ENCODE measurements around the gene ZDHHC21. TPM values are rescaled to one million over a fixed set of nuclear protein-coding genes. Genes with fewer than 3 reads are reported as not detected.

The ZDHHC21 gene
- polyA plus RNA-seq (2013, experiment 1 of 4): 10.3 TPM
- 11.7 TPM for polyA plus RNA-seq (2013, experiment 2 of 4)
- polyA plus RNA-seq (2013, experiment 3 of 4): 8.4 TPM
- polyA plus RNA-seq (2013, experiment 4 of 4): 9.3 TPM

DNA sequence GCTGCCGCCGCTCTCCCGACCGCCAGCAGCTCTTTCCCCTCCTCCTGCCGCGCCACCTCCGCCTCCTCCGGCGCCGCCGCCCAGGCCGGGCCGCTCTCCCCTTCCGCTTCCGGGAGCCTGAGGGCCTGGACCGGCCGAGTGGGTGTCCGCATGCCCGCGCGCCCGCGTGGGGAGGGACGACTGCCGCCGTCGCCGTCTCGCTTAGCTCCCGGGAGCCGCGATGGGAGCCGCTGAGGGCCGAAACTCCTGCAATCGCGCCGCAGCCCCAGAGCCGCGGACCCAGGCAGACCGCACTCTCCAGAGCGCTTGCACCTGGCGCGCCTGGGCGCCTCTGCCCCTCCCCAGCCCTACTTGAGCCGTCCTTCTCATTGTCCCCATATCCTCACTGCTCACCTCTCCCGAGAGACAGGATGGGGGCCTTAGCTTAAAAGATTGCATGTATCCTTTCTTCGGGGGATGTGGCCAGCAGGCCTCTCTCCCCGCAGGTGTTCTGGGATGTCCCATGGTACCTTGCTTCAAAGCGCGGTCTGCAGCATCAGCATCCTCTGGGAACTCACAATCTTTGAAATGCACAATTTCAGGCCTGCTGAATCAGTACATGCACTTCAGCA is at the start of gene ZDHHC21:
Gene ZDHHC21 (minus strand): TSS at position 182 of the 611 bp plus-strand sequence. CDS start 19,092 bp downstream, outside the sequence.
- 1% methylated on average over 50 of the region's 50 CpGs for WGBS, 2 experiments
- Histone ChIP-seq H3K27ac (ENCODE audit: insufficient read depth, low read depth, low read length, poor library complexity, severe bottlenecking) (no peak within 1 kb of the TSS), H3K4me3 (ENCODE audit: insufficient read depth, low read depth, low read length) (peak within 1 kb of the TSS; percentile 43), H3K9me3 (ENCODE audit: control insufficient read depth, low read length) (no peaks in the 10 kb centered on the region), H3K36me3 (ENCODE audit: control insufficient read depth, insufficient read depth, low read length) (no peaks in the 10 kb centered on the region), H3K27me3 (ENCODE audit: control insufficient read depth, insufficient read depth, low read length, poor library complexity, severe bottlenecking) (peaks cover 13% of the 10 kb centered on the region), H3K4me1 (ENCODE audit: control insufficient read depth, insufficient read depth, low read length) (no peaks in the 10 kb centered on the region)

DNA sequence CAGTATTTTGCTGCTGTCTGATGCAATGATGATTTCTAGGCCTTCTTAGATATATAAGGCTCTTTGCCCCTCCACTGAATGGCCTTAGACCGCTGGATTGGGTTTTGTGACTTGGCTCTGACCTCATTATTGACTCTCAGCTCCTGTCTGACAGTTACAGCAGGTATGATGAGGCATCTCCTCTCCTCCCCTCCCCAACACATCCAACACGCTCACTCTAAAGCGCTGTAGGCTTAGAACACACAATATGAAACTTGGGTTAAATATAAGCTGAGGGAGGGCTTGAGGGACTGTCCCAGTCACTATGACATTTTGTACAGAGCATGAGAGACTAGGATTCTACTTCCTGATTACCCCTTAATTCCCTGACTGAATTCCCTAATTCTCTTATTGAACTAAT is 48.1 kb upstream of the ZDHHC21 start:
- no peaks in the 10 kb centered on the region for H3K27me3 ChIP-seq (ENCODE audit: control insufficient read depth, insufficient read depth, low read length, poor library complexity, severe bottlenecking)
- H3K36me3 ChIP-seq (ENCODE audit: control insufficient read depth, insufficient read depth, low read length): no peaks in the 10 kb centered on the region
- no peaks in the 10 kb centered on the region for H3K4me1 ChIP-seq (ENCODE audit: control insufficient read depth, insufficient read depth, low read length)
- no peaks in the 10 kb centered on the region for H3K9me3 ChIP-seq (ENCODE audit: control insufficient read depth, low read length)
- H3K4me3 ChIP-seq (ENCODE audit: insufficient read depth, low read depth, low read length): no peak overlapping the region
- WGBS, 2 experiments: 88 to 95% methylated on average over 1 to 3 of the region's 3 CpGs
- no peak overlapping the region for H3K27ac ChIP-seq (ENCODE audit: insufficient read depth, low read depth, low read length, poor library complexity, severe bottlenecking)

- Histone ChIP-seq H3K4me3 (ENCODE audit: insufficient read depth, low read depth, low read length) (no peak overlapping the region), H3K27ac (ENCODE audit: insufficient read depth, low read depth, low read length, poor library complexity, severe bottlenecking) (no peak overlapping the region), H3K9me3 (ENCODE audit: control insufficient read depth, low read length) (no peaks in the 10 kb centered on the region), H3K4me1 (ENCODE audit: control insufficient read depth, insufficient read depth, low read length) (no peaks in the 10 kb centered on the region), H3K27me3 (ENCODE audit: control insufficient read depth, insufficient read depth, low read length, poor library complexity, severe bottlenecking) (no peaks in the 10 kb centered on the region), H3K36me3 (ENCODE audit: control insufficient read depth, insufficient read depth, low read length) (no peaks in the 10 kb centered on the region)
- 95 to 100% methylated on average over 2 to 4 of the region's 5 CpGs for WGBS, 2 experiments
Measured at GRCh38 chr9:14733133-14733532, 39.9 kb upstream of the ZDHHC21 start.

- H3K36me3 ChIP-seq (ENCODE audit: control insufficient read depth, insufficient read depth, low read length): no peaks in the 10 kb centered on the region
- no peaks in the 10 kb centered on the region for H3K9me3 ChIP-seq (ENCODE audit: control insufficient read depth, low read length)
- H3K27ac ChIP-seq (ENCODE audit: insufficient read depth, low read depth, low read length, poor library complexity, severe bottlenecking): no peak overlapping the region
- H3K4me1 ChIP-seq (ENCODE audit: control insufficient read depth, insufficient read depth, low read length): no peaks in the 10 kb centered on the region
- 90 to 100% methylated on average over 1 of the region's 1 CpG for WGBS, 2 experiments
- H3K27me3 ChIP-seq (ENCODE audit: control insufficient read depth, insufficient read depth, low read length, poor library complexity, severe bottlenecking): no peaks in the 10 kb centered on the region
- no peak overlapping the region for H3K4me3 ChIP-seq (ENCODE audit: insufficient read depth, low read depth, low read length)
Measured at GRCh38 chr9:14731294-14731981, 38.2 kb upstream of the ZDHHC21 start.

DNA sequence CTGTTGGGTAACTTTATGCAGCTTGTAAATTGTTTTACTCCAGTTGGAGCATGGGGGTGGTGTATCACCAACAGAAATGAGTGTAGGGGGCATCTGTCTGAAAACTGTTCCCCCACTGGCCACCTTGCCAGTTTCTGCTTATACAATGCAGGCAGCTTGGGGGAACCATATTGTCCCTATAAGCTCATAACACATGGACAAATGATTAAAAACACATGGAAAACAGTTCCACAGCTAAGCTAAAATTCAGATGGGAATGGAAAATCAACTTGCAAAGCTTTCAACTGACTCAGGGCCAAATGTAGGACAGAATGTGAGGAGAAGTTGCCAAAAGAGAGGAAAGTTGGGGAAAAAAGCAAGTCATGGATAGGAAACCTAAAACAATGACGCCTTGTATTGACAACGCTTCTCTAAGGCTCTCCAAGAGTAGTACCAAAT is 37.2 kb upstream of the ZDHHC21 start:
- WGBS, 2 experiments: 96 to 97% methylated on average over 2 of the region's 2 CpGs
- Histone ChIP-seq H3K27me3 (ENCODE audit: control insufficient read depth, insufficient read depth, low read length, poor library complexity, severe bottlenecking) (peaks cover 5% of the 10 kb centered on the region), H3K4me1 (ENCODE audit: control insufficient read depth, insufficient read depth, low read length) (no peaks in the 10 kb centered on the region), H3K27ac (ENCODE audit: insufficient read depth, low read depth, low read length, poor library complexity, severe bottlenecking) (no peak overlapping the region), H3K4me3 (ENCODE audit: insufficient read depth, low read depth, low read length) (no peak overlapping the region), H3K9me3 (ENCODE audit: control insufficient read depth, low read length) (no peaks in the 10 kb centered on the region), H3K36me3 (ENCODE audit: control insufficient read depth, insufficient read depth, low read length) (no peaks in the 10 kb centered on the region)

DNA sequence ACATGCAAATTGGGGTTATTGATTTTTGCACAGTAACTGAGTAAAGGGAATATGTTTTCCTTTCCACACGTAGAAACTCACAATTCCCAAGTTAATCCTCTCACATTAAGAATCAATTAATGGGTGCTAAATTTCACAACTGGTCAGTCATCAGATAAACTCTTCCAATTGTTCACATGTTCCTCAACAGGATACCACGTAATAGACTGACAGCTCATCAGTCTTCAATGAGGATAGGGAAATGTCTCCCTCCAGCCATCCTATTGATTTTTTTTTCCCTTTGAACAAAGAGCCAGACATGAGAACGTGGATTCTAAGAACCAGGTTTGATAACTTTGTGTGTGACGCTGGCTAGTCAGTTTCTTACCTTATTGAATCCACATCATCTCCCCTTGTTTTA is 30.1 kb upstream of the ZDHHC21 start:
- no peak overlapping the region for H3K27ac ChIP-seq (ENCODE audit: insufficient read depth, low read depth, low read length, poor library complexity, severe bottlenecking)
- no peaks in the 10 kb centered on the region for H3K36me3 ChIP-seq (ENCODE audit: control insufficient read depth, insufficient read depth, low read length)
- no peak overlapping the region for H3K4me3 ChIP-seq (ENCODE audit: insufficient read depth, low read depth, low read length)
- H3K4me1 ChIP-seq (ENCODE audit: control insufficient read depth, insufficient read depth, low read length): peaks cover 18% of the 10 kb centered on the region
- 5 to 6% methylated on average over 3 to 4 of the region's 4 CpGs for WGBS, 2 experiments
- H3K27me3 ChIP-seq (ENCODE audit: control insufficient read depth, insufficient read depth, low read length, poor library complexity, severe bottlenecking): peaks cover 73% of the 10 kb centered on the region
- H3K9me3 ChIP-seq (ENCODE audit: control insufficient read depth, low read length): no peaks in the 10 kb centered on the region

DNA sequence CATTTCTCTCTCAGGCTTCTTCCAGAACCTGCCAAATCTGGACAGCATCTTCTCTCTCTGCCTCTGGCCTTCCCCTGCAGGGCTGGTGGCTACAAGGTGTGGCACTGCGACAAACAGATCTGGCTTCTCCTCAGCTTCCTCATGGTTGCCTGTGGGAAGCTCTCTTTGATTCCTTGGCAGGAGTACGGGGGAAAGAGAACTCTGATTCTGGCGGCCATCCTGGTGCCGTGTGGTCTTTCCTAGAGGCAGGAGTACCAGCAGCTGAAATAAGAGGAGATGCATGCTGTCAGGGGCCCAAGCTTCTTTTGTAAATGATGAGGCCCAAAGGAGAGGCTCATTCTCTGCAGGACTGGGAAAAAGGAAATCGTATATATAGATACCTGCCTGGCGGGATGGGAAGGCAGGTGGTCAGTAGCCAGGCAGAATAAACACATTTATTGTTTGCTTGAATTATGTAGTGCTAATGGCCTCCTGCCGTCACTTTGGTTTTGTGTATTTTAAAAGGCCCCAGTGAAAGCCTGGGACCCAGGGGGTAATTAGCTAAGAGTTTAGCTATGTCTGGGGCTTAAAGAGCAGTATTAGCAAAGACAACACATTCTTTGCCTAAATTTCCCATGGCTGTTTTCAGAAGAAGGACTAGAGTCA is 29.3 kb upstream of the ZDHHC21 start, which contains the start of gene CER1:
Gene CER1 (minus strand): TSS at position 343 of the 645 bp plus-strand sequence. CDS start 61 bp downstream, at position 282.
- no peak within 1 kb of the TSS for H3K27ac ChIP-seq (ENCODE audit: insufficient read depth, low read depth, low read length, poor library complexity, severe bottlenecking)
- WGBS, 2 experiments: 2 to 4% methylated on average over 7 of the region's 7 CpGs
- H3K9me3 ChIP-seq (ENCODE audit: control insufficient read depth, low read length): no peaks in the 10 kb centered on the region
- H3K27me3 ChIP-seq (ENCODE audit: control insufficient read depth, insufficient read depth, low read length, poor library complexity, severe bottlenecking): peaks cover 80% of the 10 kb centered on the region
- peaks cover 18% of the 10 kb centered on the region for H3K4me1 ChIP-seq (ENCODE audit: control insufficient read depth, insufficient read depth, low read length)
- no peaks in the 10 kb centered on the region for H3K36me3 ChIP-seq (ENCODE audit: control insufficient read depth, insufficient read depth, low read length)
- no peak within 1 kb of the TSS for H3K4me3 ChIP-seq (ENCODE audit: insufficient read depth, low read depth, low read length)

GRCh38 chr9:14719231-14719923 is 26.1 kb upstream of the ZDHHC21 start:
- H3K4me1 ChIP-seq (ENCODE audit: control insufficient read depth, insufficient read depth, low read length): peaks cover 18% of the 10 kb centered on the region
- H3K27me3 ChIP-seq (ENCODE audit: control insufficient read depth, insufficient read depth, low read length, poor library complexity, severe bottlenecking): peaks cover 65% of the 10 kb centered on the region
- WGBS, 2 experiments: 88 to 90% methylated on average over 8 of the region's 8 CpGs
- no peak overlapping the region for H3K4me3 ChIP-seq (ENCODE audit: insufficient read depth, low read depth, low read length)
- H3K27ac ChIP-seq (ENCODE audit: insufficient read depth, low read depth, low read length, poor library complexity, severe bottlenecking): no peak overlapping the region
- H3K9me3 ChIP-seq (ENCODE audit: control insufficient read depth, low read length): no peaks in the 10 kb centered on the region
- no peaks in the 10 kb centered on the region for H3K36me3 ChIP-seq (ENCODE audit: control insufficient read depth, insufficient read depth, low read length)

DNA sequence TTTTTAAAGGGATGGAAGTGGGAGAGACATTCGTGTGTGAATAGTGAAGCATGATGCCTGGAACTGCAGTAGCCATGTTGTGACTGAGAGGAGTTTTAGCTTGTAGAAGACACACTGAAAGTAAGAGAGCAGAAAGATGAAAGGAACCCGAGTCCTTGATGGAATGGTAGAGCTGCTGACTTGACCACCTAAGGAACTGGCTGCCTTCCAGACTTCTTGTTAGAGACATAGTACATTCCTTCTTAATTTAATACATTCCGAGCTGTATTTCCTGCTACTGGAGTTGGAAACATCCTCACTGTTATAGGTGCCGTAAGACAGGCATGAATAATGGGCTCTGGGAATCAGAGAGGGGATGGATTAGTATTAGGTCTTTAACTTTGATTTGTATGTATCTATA is 21.9 kb upstream of the ZDHHC21 start:
- H3K27ac ChIP-seq (ENCODE audit: insufficient read depth, low read depth, low read length, poor library complexity, severe bottlenecking): no peak overlapping the region
- WGBS, 2 experiments: 94% methylated on average over 4 of the region's 4 CpGs
- no peak overlapping the region for H3K4me3 ChIP-seq (ENCODE audit: insufficient read depth, low read depth, low read length)
- H3K36me3 ChIP-seq (ENCODE audit: control insufficient read depth, insufficient read depth, low read length): no peaks in the 10 kb centered on the region
- H3K4me1 ChIP-seq (ENCODE audit: control insufficient read depth, insufficient read depth, low read length): no peaks in the 10 kb centered on the region
- no peaks in the 10 kb centered on the region for H3K9me3 ChIP-seq (ENCODE audit: control insufficient read depth, low read length)
- H3K27me3 ChIP-seq (ENCODE audit: control insufficient read depth, insufficient read depth, low read length, poor library complexity, severe bottlenecking): peaks cover 24% of the 10 kb centered on the region
